Right kidney (tissue), 9 donors: ENCODE results near the gene RPS3.
"Not testable (repeated sequence)": the region's sequence is repeated elsewhere in the genome, so short reads cannot be mapped to it uniquely, and the experiment has no call there.

Source experiments
- DNase-seq: peaks from one replicate; pipeline ENCODE4 v3.0.0-alpha.2; 2016
- long read RNA-seq, 8 donors: transcript quantifications; one replicate each; lab custom pipeline, GENCODE V29; 2026

The RPS3 gene
- long read RNA-seq, donor 1, transcript RPS3-217 (7 exons, 2,097 nt): major isoform, 1,857 of 3,002 reads
- long read RNA-seq, donor 1, transcript RPS3-209 (7 exons, 1,306 nt): minor isoform, 7 of 3,002 reads
- long read RNA-seq, donor 1, transcript RPS3-203 (6 exons, 866 nt): minor isoform, 105 of 3,002 reads
- long read RNA-seq, donor 1, transcript RPS3-214 (4 exons, 1,878 nt): minor isoform, 19 of 3,002 reads
- long read RNA-seq, donor 1, partial matches to known transcripts: 896 of 3,002 reads
- long read RNA-seq, donor 1, other reads (novel, unspliced or antisense): 106 of 3,002 reads
- long read RNA-seq, donor 2, transcript RPS3-203 (6 exons, 866 nt): minor isoform, 64 of 1,540 reads
- long read RNA-seq, donor 2, transcript RPS3-217 (7 exons, 2,097 nt): major isoform, 915 of 1,540 reads
- long read RNA-seq, donor 2, transcript RPS3-214 (4 exons, 1,878 nt): minor isoform, 12 of 1,540 reads
- long read RNA-seq, donor 2, partial matches to known transcripts: 514 of 1,540 reads
- long read RNA-seq, donor 2, other reads (novel, unspliced or antisense): 27 of 1,540 reads
- long read RNA-seq, donor 3, transcript RPS3-217 (7 exons, 2,097 nt): major isoform, 507 of 926 reads
- long read RNA-seq, donor 3, transcript RPS3-209 (7 exons, 1,306 nt): minor isoform, 6 of 926 reads
- long read RNA-seq, donor 3, transcript RPS3-203 (6 exons, 866 nt): minor isoform, 66 of 926 reads
- long read RNA-seq, donor 3, transcript RPS3-214 (4 exons, 1,878 nt): minor isoform, 10 of 926 reads
- long read RNA-seq, donor 3, partial matches to known transcripts: 291 of 926 reads
- long read RNA-seq, donor 3, other reads (novel, unspliced or antisense): 41 of 926 reads
- long read RNA-seq, donor 4, transcript RPS3-217 (7 exons, 2,097 nt): major isoform, 908 of 1,623 reads
- long read RNA-seq, donor 4, transcript RPS3-209 (7 exons, 1,306 nt): minor isoform, 6 of 1,623 reads
- long read RNA-seq, donor 4, transcript RPS3-203 (6 exons, 866 nt): minor isoform, 121 of 1,623 reads
- long read RNA-seq, donor 4, transcript RPS3-214 (4 exons, 1,878 nt): minor isoform, 5 of 1,623 reads
- long read RNA-seq, donor 4, partial matches to known transcripts: 502 of 1,623 reads
- long read RNA-seq, donor 4, other reads (novel, unspliced or antisense): 75 of 1,623 reads
- long read RNA-seq, donor 5, transcript RPS3-203 (6 exons, 866 nt): minor isoform, 35 of 2,221 reads
- long read RNA-seq, donor 5, transcript RPS3-216 (7 exons, 796 nt): minor isoform, 7 of 2,221 reads
- long read RNA-seq, donor 5, transcript RPS3-217 (7 exons, 2,097 nt): major isoform, 1,547 of 2,221 reads
- long read RNA-seq, donor 5, transcript RPS3-214 (4 exons, 1,878 nt): minor isoform, 14 of 2,221 reads
- long read RNA-seq, donor 5, partial matches to known transcripts: 573 of 2,221 reads
- long read RNA-seq, donor 5, other reads (novel, unspliced or antisense): 34 of 2,221 reads
- long read RNA-seq, donor 6, transcript RPS3-203 (6 exons, 866 nt): minor isoform, 63 of 1,642 reads
- long read RNA-seq, donor 6, transcript RPS3-214 (4 exons, 1,878 nt): minor isoform, 11 of 1,642 reads
- long read RNA-seq, donor 6, transcript RPS3-217 (7 exons, 2,097 nt): major isoform, 910 of 1,642 reads
- long read RNA-seq, donor 6, partial matches to known transcripts: 587 of 1,642 reads
- long read RNA-seq, donor 6, other reads (novel, unspliced or antisense): 62 of 1,642 reads
- long read RNA-seq, donor 7, transcript RPS3-214 (4 exons, 1,878 nt): minor isoform, 17 of 2,793 reads
- long read RNA-seq, donor 7, transcript RPS3-209 (7 exons, 1,306 nt): minor isoform, 8 of 2,793 reads
- long read RNA-seq, donor 7, transcript RPS3-203 (6 exons, 866 nt): minor isoform, 151 of 2,793 reads
- long read RNA-seq, donor 7, transcript RPS3-217 (7 exons, 2,097 nt): major isoform, 1,305 of 2,793 reads
- long read RNA-seq, donor 7, partial matches to known transcripts: 1,023 of 2,793 reads
- long read RNA-seq, donor 7, other reads (novel, unspliced or antisense): 282 of 2,793 reads
- long read RNA-seq, donor 8, transcript RPS3-203 (6 exons, 866 nt): minor isoform, 84 of 1,594 reads
- long read RNA-seq, donor 8, transcript RPS3-217 (7 exons, 2,097 nt): major isoform, 956 of 1,594 reads
- long read RNA-seq, donor 8, partial matches to known transcripts: 464 of 1,594 reads
- long read RNA-seq, donor 8, other reads (novel, unspliced or antisense): 78 of 1,594 reads

DNA sequence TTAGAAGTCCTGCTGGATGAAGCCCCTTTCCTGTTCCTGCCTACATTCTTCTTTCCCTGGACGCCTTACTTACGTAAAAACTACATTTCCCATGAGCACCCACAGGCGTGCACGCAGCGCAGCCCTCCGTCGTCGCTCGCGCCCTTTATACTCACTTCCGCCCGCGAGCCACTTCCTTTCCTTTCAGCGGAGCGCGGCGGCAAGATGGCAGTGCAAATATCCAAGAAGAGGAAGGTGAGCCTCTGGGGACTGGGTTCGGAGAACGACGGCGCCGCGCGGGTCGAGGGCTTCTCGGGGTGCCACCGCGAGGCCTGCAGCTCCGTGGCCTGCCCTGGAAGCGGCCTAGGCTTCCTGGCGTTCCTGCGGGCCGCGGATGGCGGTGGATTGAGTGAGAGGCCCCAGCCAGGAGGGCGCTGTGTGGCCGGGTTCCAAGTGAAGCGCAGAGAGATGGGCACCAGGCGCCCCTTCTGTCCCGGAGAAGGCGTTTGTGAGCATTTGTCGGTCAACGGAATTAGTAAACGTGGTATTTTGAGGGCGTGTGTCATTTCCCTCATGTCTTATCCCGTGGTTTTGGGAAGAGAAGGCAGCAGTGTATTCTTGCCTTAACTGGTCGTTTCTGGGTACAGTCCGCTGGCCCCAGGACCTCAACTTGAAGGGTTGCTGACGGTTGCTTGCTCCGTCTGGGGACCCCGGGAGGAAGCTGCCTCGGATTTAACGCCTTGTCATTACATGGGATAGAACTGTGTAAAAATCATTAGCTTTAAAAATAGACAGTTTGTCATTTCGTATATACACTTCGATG lies at the start of gene RPS3:
RPS3 (plus strand) TSS at position 175 of the 802 bp plus-strand sequence; CDS start at position 205, 30 bp downstream.
- DNase-seq: peak; percentile 98

- no peak for DNase-seq
Measured at GRCh38 chr11:75349521-75350116, 49.7 kb upstream of the RPS3 start.

- no peak for DNase-seq
Measured at GRCh38 chr11:75350122-75350742, 49.1 kb upstream of the RPS3 start.

GRCh38 chr11:75350743-75351540 lies 48.4 kb upstream of the RPS3 start:
- peak; percentile 73 for DNase-seq

DNA sequence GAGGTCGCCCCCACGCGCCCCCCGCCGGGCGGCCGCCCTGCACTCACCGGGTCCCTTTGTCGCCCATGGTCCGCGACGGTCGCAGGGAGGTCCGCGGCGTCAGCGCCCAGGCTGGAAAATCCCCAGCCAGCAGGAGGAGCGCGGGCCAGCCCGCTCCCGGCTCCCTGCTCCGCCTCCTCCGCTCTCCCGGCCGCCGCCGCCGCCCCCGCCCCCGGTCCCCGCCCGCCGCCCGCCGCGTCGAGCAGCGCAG lies 47.9 kb upstream of the RPS3 start, which contains the start of gene ARRB1:
ARRB1 (minus strand) TSS at position 121 of the 250 bp plus-strand sequence; CDS start at position 67, 54 bp downstream.
- no peak for DNase-seq

GRCh38 chr11:75351791-75352587 lies 47.3 kb upstream of the RPS3 start:
- peak; percentile 87 for DNase-seq

GRCh38 chr11:75352588-75353206 lies 46.6 kb upstream of the RPS3 start:
- DNase-seq: no peak

- no peak for DNase-seq
Measured at GRCh38 chr11:75355051-75355450, 44.3 kb upstream of the RPS3 start.

GRCh38 chr11:75356613-75357012 lies 42.7 kb upstream of the RPS3 start:
- no peak for DNase-seq

- DNase-seq: not testable (repeated sequence)
Measured at GRCh38 chr11:75362285-75362684, 37.0 kb upstream of the RPS3 start.

GRCh38 chr11:75365711-75366181 lies 33.6 kb upstream of the RPS3 start:
- DNase-seq: no peak

GRCh38 chr11:75366826-75367225 lies 32.5 kb upstream of the RPS3 start:
- DNase-seq: not testable (repeated sequence)

GRCh38 chr11:75369560-75370255 lies 29.6 kb upstream of the RPS3 start:
- no peak for DNase-seq

DNA sequence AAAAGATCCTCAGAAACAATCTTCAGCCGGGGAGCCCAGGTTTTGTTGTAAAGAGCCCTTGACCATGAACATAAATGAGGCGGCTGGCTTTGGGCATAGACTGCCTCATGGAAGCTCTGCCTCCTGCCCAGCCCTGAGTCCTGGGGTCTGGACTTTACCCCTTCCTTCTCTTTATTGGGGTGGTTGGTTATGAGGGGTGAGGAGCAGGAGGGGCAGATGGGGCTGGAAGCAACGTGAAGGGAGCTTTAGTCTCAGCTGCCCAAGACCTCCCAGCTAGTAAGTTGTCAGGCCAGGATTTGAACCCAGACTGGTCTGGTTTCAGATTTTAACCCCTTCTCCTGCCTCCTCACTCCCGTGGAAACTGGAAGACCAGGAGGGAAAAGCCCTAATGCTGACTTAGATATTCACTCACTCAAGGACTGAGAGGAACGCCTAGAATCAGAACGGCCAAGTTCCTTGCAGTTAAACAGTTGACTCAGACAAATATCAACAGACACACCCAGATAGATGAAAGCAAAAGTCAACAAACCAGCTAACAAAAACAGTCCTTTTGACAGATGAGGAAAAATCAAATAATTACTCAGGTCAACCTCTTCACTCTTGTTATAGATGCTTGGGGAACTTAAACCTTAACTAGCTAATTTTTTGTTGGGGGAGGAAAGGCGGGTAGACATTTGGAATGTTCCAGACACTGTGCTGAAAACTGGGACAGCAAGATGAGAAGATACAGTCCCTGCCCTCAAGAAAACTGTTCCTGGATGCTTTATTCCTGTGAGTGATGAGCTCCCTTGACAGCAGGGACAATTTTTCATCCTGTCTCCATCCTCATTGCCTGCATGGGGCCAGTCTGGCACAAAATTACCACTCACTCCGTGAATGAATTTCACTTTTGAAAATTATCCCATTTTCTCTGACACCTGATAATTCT lies 27.1 kb upstream of the RPS3 start:
- no peak for DNase-seq
